K562 (cell line): ENCODE results near the gene GABRB3. TPM values are rescaled to one million over a fixed set of nuclear protein-coding genes. Genes with fewer than 3 reads are reported as not detected.

Experiments
- ATF7 ChIP-seq: fragments of 450-650 bp; IDR thresholded peaks from 2 replicates; pipeline ENCODE4 v1.7.1; 2014; ENCODE audit warnings: mild to moderate bottlenecking, moderate library complexity
- BRD9 ChIP-seq: fragments of 450-650 bp; IDR thresholded peaks from 2 replicates; pipeline ENCODE4 v1.6.1; 2018; ENCODE audit warnings: low read depth; ENCODE audit not compliant: partially characterized antibody
- CHCHD3 ChIP-seq: fragments of 250-450 bp; sonication (Bioruptor Pico); IDR thresholded peaks from 2 replicates; pipeline ENCODE4 v2.1.2; 2022; ENCODE audit warnings: mild to moderate bottlenecking
- CTCFL ChIP-seq: IDR thresholded peaks from 2 replicates; pipeline ENCODE4 v1.6.1; 2011; ENCODE audit warnings: borderline replicate concordance, low read depth, mild to moderate bottlenecking, moderate library complexity, low read length; ENCODE audit not compliant: insufficient read depth, poor library complexity, severe bottlenecking
- FOXO4 ChIP-seq: fragments of 450-650 bp; formaldehyde crosslinking; IDR thresholded peaks from 2 replicates; pipeline ENCODE4 v1.4.0; 2020; ENCODE audit warnings: mild to moderate bottlenecking, moderate library complexity
- HMBOX1 ChIP-seq: sonication (generic); IDR thresholded peaks from 2 replicates; pipeline ENCODE4 v1.6.1; 2016
- KAT7 ChIP-seq: sonication (generic); formaldehyde crosslinking; IDR thresholded peaks from 2 replicates; pipeline ENCODE4 v1.8.0; 2022; ENCODE audit warnings: missing genetic modification reagents, mild to moderate bottlenecking, borderline replicate concordance
- KLF10 ChIP-seq: fragments of 250-450 bp; sonication (Bioruptor Pico); IDR thresholded peaks from 2 replicates; pipeline ENCODE4 v1.6.1; 2021; ENCODE audit warnings: matching md5 sums
- MAFF ChIP-seq: IDR thresholded peaks from 2 replicates; pipeline ENCODE4 v1.6.1; 2012; ENCODE audit warnings: low read length, improper control_type of control experiment
- MEF2A ChIP-seq: IDR thresholded peaks from 2 replicates; pipeline ENCODE4 v1.6.1; 2011; ENCODE audit warnings: low read depth, mild to moderate bottlenecking, low read length, moderate library complexity; ENCODE audit not compliant: control insufficient read depth
- NCOA1 ChIP-seq: fragments of 450-650 bp; IDR thresholded peaks from 2 replicates; pipeline ENCODE4 v1.6.1; 2016; ENCODE audit warnings: low read depth
- NRF1 ChIP-seq, 2 experiments: fragments of 450-650 bp; IDR thresholded peaks in 1 of 2; conservative IDR thresholded peaks in 1 of 2; 2 replicates each; pipeline ENCODE4 v1.6.1; 2014; ENCODE audit warnings: mild to moderate bottlenecking in 2 of 2
- PHTF2 ChIP-seq: fragments of 250-450 bp; sonication (Bioruptor Pico); IDR thresholded peaks from 2 replicates; pipeline ENCODE4 v1.5.0; 2021; ENCODE audit warnings: mild to moderate bottlenecking
- RBM22 ChIP-seq: fragments of 200-400 bp; formaldehyde crosslinking; IDR thresholded peaks from 2 replicates; pipeline ENCODE4 v1.6.1; 2018; ENCODE audit warnings: low read length, low read depth; ENCODE audit not compliant: poor library complexity, severe bottlenecking
- RBM39 ChIP-seq: fragments of 200-400 bp; formaldehyde crosslinking; optimal IDR thresholded peaks from 2 replicates; pipeline ENCODE3; 2018; ENCODE audit warnings: low read depth, low read length
- SIN3B ChIP-seq: fragments of 450-650 bp; IDR thresholded peaks from 2 replicates; pipeline ENCODE4 v1.6.1; 2017; ENCODE audit warnings: low read depth, mild to moderate bottlenecking, moderate library complexity
- SMARCA4 ChIP-seq: fragments of 450-650 bp; IDR thresholded peaks from 2 replicates; pipeline ENCODE4 v1.6.1; 2016
- SMARCE1 ChIP-seq: fragments of 450-650 bp; IDR thresholded peaks from 2 replicates; pipeline ENCODE4 v1.7.1; 2016; ENCODE audit warnings: mild to moderate bottlenecking
- SREBF2 ChIP-seq: sonication (generic); formaldehyde crosslinking; IDR thresholded peaks from 2 replicates; pipeline ENCODE4 v1.4.0; 2020; ENCODE audit warnings: mild to moderate bottlenecking, missing genetic modification reagents
- SRSF3 ChIP-seq: fragments of 200-400 bp; formaldehyde crosslinking; IDR thresholded peaks from 2 replicates; pipeline ENCODE4 v1.6.1; 2016; ENCODE audit warnings: mild to moderate bottlenecking, low read length, moderate library complexity; ENCODE audit not compliant: insufficient read depth
- TBP ChIP-seq: optimal IDR thresholded peaks from 2 replicates; pipeline ENCODE3; 2011; ENCODE audit warnings: low read depth, low read length, improper control_type of control experiment
- ZBTB49 ChIP-seq: sonication (generic); formaldehyde crosslinking; IDR thresholded peaks from 2 replicates; pipeline ENCODE4 v1.8.0; 2022; ENCODE audit warnings: missing genetic modification reagents, mild to moderate bottlenecking, borderline replicate concordance
- ZNF561 ChIP-seq: fragments of 450-650 bp; formaldehyde crosslinking; conservative IDR thresholded peaks from 2 replicates; pipeline ENCODE4 v1.4.0; 2020; ENCODE audit warnings: mild to moderate bottlenecking, moderate library complexity
- ZNF644 ChIP-seq: fragments of 200-800 bp; sonication (Bioruptor generic); IDR thresholded peaks from 2 replicates; pipeline ENCODE4 v1.6.1; 2016; ENCODE audit warnings: low read depth, missing genetic modification characterization, missing compliant biosample characterization
- polyA plus RNA-seq, 8 experiments: library from polyadenylated mRNA; depleted of rRNA in 4 of 8; stranded (reverse) in 5 of 8; unstranded in 3 of 8; fragments of >200 nt; fragmentation: Nextera tagmentation in 2 of 8; fragmentation: Illumina TruSeq in 1 of 8; extraction: Ambion mirVana in 2 of 8; extraction: Trizol in 1 of 8; gene quantifications; 2 replicates each; pipeline versions ENCODE4 v1.2.1 to v1.2.3, GENCODE V29; 2011 to 2014; ENCODE audit warnings: inconsistent platforms in 1 of 8, missing spikeins in 1 of 8
- total RNA-seq, 7 experiments: library from RNA; depleted of rRNA in 6 of 7; stranded (reverse); fragments of >200 nt in 6 of 7; fragmentation: Illumina TruSeq in 2 of 7; extraction: Trizol in 2 of 7; gene quantifications; 2 replicates each; pipeline versions ENCODE4 v1.2.1 to v1.2.3, GENCODE V29; 2011 to 2021; ENCODE audit warnings: low replicate concordance in 1 of 7

GABRB3 gene
- total and polyA plus RNA-seq, 9 of the 15 experiments (the other 6 are each of a cell fraction or from before 2014, with no cell fraction given): 0.09 to 1.4 (median 0.49) TPM

- TF ChIP-seq SRSF3: no peak
- TF ChIP-seq RBM39: no peak
- no peak for TF ChIP-seq BRD9
- no peak for TF ChIP-seq SMARCE1
- TF ChIP-seq FOXO4 (CRISPR knock-in tag): no peak
- TF ChIP-seq NCOA1: no peak
- no peak for TF ChIP-seq CHCHD3 (CRISPR knock-in tag)
- TF ChIP-seq ZBTB49 (CRISPR knock-in tag): no peak
- TF ChIP-seq NRF1 (conservative IDR thresholded peaks at IDR 0.05 in 1 of 2, IDR thresholded peaks at IDR 0.05 in 1 of 2): peak; percentile 76 to 81
- TF ChIP-seq SIN3B: no peak
- TF ChIP-seq ZNF561 (CRISPR knock-in tag): no peak
- no peak for TF ChIP-seq RBM22
- no peak for TF ChIP-seq KLF10
- TF ChIP-seq HMBOX1: no peak
- no peak for TF ChIP-seq SREBF2 (CRISPR knock-in tag)
- no peak for TF ChIP-seq MAFF
- 0 out of 2 replicates have a peak, but pooled peaks have one; percentile 17 for TF ChIP-seq SMARCA4
- no peak for TF ChIP-seq ZNF644 (tag)
- peak; percentile 64 for TF ChIP-seq CTCFL
- TF ChIP-seq PHTF2 (CRISPR knock-in tag): no peak
- 0 out of 2 replicates have a peak, but pooled peaks have one; percentile 34 for TF ChIP-seq ATF7
- TF ChIP-seq MEF2A: no peak
- TF ChIP-seq KAT7 (CRISPR knock-in tag): no peak
- TF ChIP-seq TBP: peak; percentile 49
Observed at GRCh38 chr15:26628879-26629529, 143.9 kb downstream of the GABRB3 start (continued).
